ENCODE data around the gene TCP11.

TCP11 gene

GRCh38 chr6:35083507-35083906 lies 57.6 kb downstream of the TCP11 start:
- in situ Hi-C loops (cut with HindIII; ENCODE audit: low sequenced_read_pairs), result no loop called here

GRCh38 chr6:35082733-35083403 lies 58.3 kb downstream of the TCP11 start:
- in situ Hi-C loops (cut with HindIII; ENCODE audit: low sequenced_read_pairs), result no loop called here

- in situ Hi-C loops (cut with HindIII; ENCODE audit: low sequenced_read_pairs), result no loop called here
Observed at GRCh38 chr6:35082046-35082732, 59.0 kb downstream of the TCP11 start.

GRCh38 chr6:35081426-35081851 lies 59.7 kb downstream of the TCP11 start:
- in situ Hi-C loops (cut with HindIII; ENCODE audit: low sequenced_read_pairs), result no loop called here

- in situ Hi-C loops (cut with HindIII; ENCODE audit: low sequenced_read_pairs), result no loop called here
Observed at GRCh38 chr6:35080821-35081425, 60.2 kb downstream of the TCP11 start.

- in situ Hi-C loops (cut with HindIII; ENCODE audit: low sequenced_read_pairs), result no loop called here
Observed at GRCh38 chr6:35080016-35080680, 61.0 kb downstream of the TCP11 start.

- in situ Hi-C loops (cut with HindIII; ENCODE audit: low sequenced_read_pairs), result no loop called here
Observed at GRCh38 chr6:35079311-35080000, 61.7 kb downstream of the TCP11 start.

GRCh38 chr6:35078896-35079295 lies 62.2 kb downstream of the TCP11 start:
- in situ Hi-C loops (cut with HindIII; ENCODE audit: low sequenced_read_pairs), result no loop called here

GRCh38 chr6:35078226-35078850 lies 62.8 kb downstream of the TCP11 start:
- in situ Hi-C loops (cut with HindIII; ENCODE audit: low sequenced_read_pairs), result no loop called here

- in situ Hi-C loops (cut with HindIII; ENCODE audit: low sequenced_read_pairs), result no loop called here
Observed at GRCh38 chr6:35077713-35078105, 63.4 kb downstream of the TCP11 start.

GRCh38 chr6:35076997-35077712 lies 64.0 kb downstream of the TCP11 start:
- in situ Hi-C loops (cut with HindIII; ENCODE audit: low sequenced_read_pairs), result no loop called here

- in situ Hi-C loops (cut with HindIII; ENCODE audit: low sequenced_read_pairs), result no loop called here
Observed at GRCh38 chr6:35073766-35074471, 67.2 kb downstream of the TCP11 start.

GRCh38 chr6:35073211-35073610 lies 67.9 kb downstream of the TCP11 start:
- in situ Hi-C loops (cut with HindIII; ENCODE audit: low sequenced_read_pairs), result no loop called here

- in situ Hi-C loops (cut with HindIII; ENCODE audit: low sequenced_read_pairs), result no loop called here
Observed at GRCh38 chr6:35072698-35073055, 68.5 kb downstream of the TCP11 start.

- in situ Hi-C loops (cut with HindIII; ENCODE audit: low sequenced_read_pairs), result no loop called here
Observed at GRCh38 chr6:35072051-35072697, 69.0 kb downstream of the TCP11 start.

- in situ Hi-C loops (cut with HindIII; ENCODE audit: low sequenced_read_pairs), result no loop called here
Observed at GRCh38 chr6:35071347-35071994, 69.7 kb downstream of the TCP11 start.

GRCh38 chr6:35070111-35070510 lies 71.0 kb downstream of the TCP11 start:
- in situ Hi-C loops (cut with HindIII; ENCODE audit: low sequenced_read_pairs), result no loop called here

- in situ Hi-C loops (cut with HindIII; ENCODE audit: low sequenced_read_pairs), result no loop called here
Observed at GRCh38 chr6:35069262-35069661, 71.9 kb downstream of the TCP11 start.

Measured in endothelial cell of hepatic sinusoid (primary cell).